Neural progenitor cell (in vitro differentiated cells): Measurements from ENCODE around the gene MYEOV. TPM values are rescaled to one million over a fixed set of nuclear protein-coding genes. Genes with fewer than 3 reads are reported as not detected.

Source experiments
- DNase-seq: peaks from one replicate; pipeline ENCODE4 v3.0.0-alpha.2; 2016; ENCODE audit warnings: low spot score
- H2AFZ ChIP-seq: fragments of 200-600 bp; sonication (generic); replicated peaks from 2 replicates; pipeline ENCODE4 v1.6.1; 2016; ENCODE audit warnings: antibody characterized with exemption
- H3F3A ChIP-seq: fragments of 200-600 bp; sonication (generic); 2 replicates; pipeline ENCODE4 v1.6.1; 2016; ENCODE audit warnings: antibody characterized with exemption, low read depth
- H3K27ac ChIP-seq: fragments of 200-600 bp; sonication (generic); 2 replicates; pipeline ENCODE4 v1.5.1; 2016; ENCODE audit warnings: mild to moderate bottlenecking
- H3K27me3 ChIP-seq: fragments of 200-600 bp; sonication (generic); 2 replicates; pipeline ENCODE4 v1.6.1; 2016; ENCODE audit warnings: mild to moderate bottlenecking, moderate library complexity
- H3K36me3 ChIP-seq: fragments of 200-600 bp; sonication (generic); 2 replicates; pipeline ENCODE4 v1.5.1; 2016
- H3K4me1 ChIP-seq: fragments of 200-600 bp; sonication (generic); 2 replicates; pipeline ENCODE4 v1.6.1; 2016; ENCODE audit warnings: mixed run types
- H3K4me2 ChIP-seq: fragments of 200-600 bp; sonication (generic); 2 replicates; pipeline ENCODE4 v1.6.1; 2016
- H3K4me3 ChIP-seq: fragments of 200-600 bp; sonication (generic); 2 replicates; pipeline ENCODE4 v1.5.1; 2016
- H3K79me2 ChIP-seq: fragments of 200-600 bp; sonication (generic); 2 replicates; pipeline ENCODE4 v1.6.1; 2016; ENCODE audit warnings: low read depth
- H3K9ac ChIP-seq: fragments of 200-600 bp; sonication (generic); 2 replicates; pipeline ENCODE4 v1.6.1; 2016
- H3K9me3 ChIP-seq: fragments of 200-600 bp; sonication (generic); 2 replicates; pipeline ENCODE4 v1.5.1; 2016; ENCODE audit warnings: low read depth
- H4K20me1 ChIP-seq: fragments of 200-600 bp; sonication (generic); 2 replicates; pipeline ENCODE4 v1.6.1; 2016; ENCODE audit warnings: low read depth
- H3K27ac Mint-ChIP-seq: 3 replicates; pipeline ENCODE4 v1.8.0; 2021; ENCODE audit warnings: mixed read lengths
- H3K27me3 Mint-ChIP-seq: 2 replicates; pipeline ENCODE4 v1.8.0; 2022; ENCODE audit warnings: low read depth, mild to moderate bottlenecking, inconsistent platforms, moderate library complexity, mixed read lengths; ENCODE audit not compliant: insufficient read depth
- H3K36me3 Mint-ChIP-seq: 3 replicates; pipeline ENCODE4 v1.8.0; 2021; ENCODE audit warnings: mixed read lengths
- H3K4me1 Mint-ChIP-seq: 3 replicates; pipeline ENCODE4 v1.8.0; 2021; ENCODE audit warnings: mixed read lengths
- H3K4me3 Mint-ChIP-seq: 3 replicates; pipeline ENCODE4 v1.8.0; 2021; ENCODE audit warnings: mild to moderate bottlenecking, moderate library complexity, mixed read lengths
- H3K9me3 Mint-ChIP-seq: 3 replicates; pipeline ENCODE4 v1.8.0; 2020; ENCODE audit warnings: mixed read lengths
- EZH2 ChIP-seq: fragments of 200-600 bp; sonication (generic); IDR thresholded peaks from 2 replicates; pipeline ENCODE4 v1.6.1; 2017; ENCODE audit warnings: antibody characterized with exemption, mild to moderate bottlenecking, moderate library complexity
- EZH2phosphoT487 ChIP-seq: fragments of 200-600 bp; sonication (generic); IDR thresholded peaks from 2 replicates; pipeline ENCODE4 v1.6.1; 2017; ENCODE audit warnings: antibody characterized with exemption
- total RNA-seq: library from RNA; depleted of rRNA; stranded (reverse); fragments of >200 nt; gene quantifications from 2 replicates; pipeline ENCODE4 v1.2.3, GENCODE V29; 2015; ENCODE audit warnings: low replicate concordance
- TF ChIP-seq, protein P1 (sequence below): fragments of 200-600 bp; sonication (generic); IDR thresholded peaks from 2 replicates; pipeline ENCODE4 v1.5.1; 2017; ENCODE audit warnings: antibody characterized with exemption, mild to moderate bottlenecking

The MYEOV gene
- total RNA-seq, 1 donor from 2014 or later: not detected

DNA sequence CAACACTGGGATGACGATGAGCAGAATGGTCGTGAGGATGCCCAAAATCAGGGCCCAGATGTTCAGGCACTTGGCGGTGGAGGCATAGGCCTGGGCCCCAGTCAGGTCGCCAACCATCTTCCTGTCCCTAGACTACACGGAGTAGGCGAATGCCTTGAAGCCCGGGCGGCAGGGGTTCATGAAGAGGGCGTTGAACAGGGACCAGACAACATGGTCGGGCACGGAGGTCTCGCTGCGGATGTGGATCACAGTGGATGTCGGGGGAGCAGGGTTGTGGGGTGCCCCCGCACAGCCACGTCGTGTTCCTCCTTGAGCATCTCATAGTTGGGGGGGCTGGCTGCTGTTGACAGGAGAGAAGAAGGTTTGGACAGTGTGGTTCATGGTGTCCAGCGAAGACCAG lies 9.5 kb downstream of the MYEOV start:
- Mint-ChIP-seq H3K36me3 (no peaks in the 10 kb centered on the region), H3K4me3 (no peak overlapping the region), H3K9me3 (no peaks in the 10 kb centered on the region), H3K27ac (no peak overlapping the region), H3K27me3 (peaks cover 20% of the 10 kb centered on the region), H3K4me1 (peaks cover 4% of the 10 kb centered on the region)
- no peaks in the 10 kb centered on the region for H3K9me3 ChIP-seq
- H2AFZ ChIP-seq: no peak overlapping the region
- H3K4me2 ChIP-seq: no peak overlapping the region
- DNase-seq: no peak
- H3K36me3 ChIP-seq: no peaks in the 10 kb centered on the region
- no peaks in the 10 kb centered on the region for H3K27me3 ChIP-seq
- H3K9ac ChIP-seq: no peak overlapping the region
- H3K27ac ChIP-seq: no peak overlapping the region
- TF ChIP-seq EZH2phosphoT487 (no peak), EZH2 (no peak)
- TF ChIP-seq, protein P1, sequence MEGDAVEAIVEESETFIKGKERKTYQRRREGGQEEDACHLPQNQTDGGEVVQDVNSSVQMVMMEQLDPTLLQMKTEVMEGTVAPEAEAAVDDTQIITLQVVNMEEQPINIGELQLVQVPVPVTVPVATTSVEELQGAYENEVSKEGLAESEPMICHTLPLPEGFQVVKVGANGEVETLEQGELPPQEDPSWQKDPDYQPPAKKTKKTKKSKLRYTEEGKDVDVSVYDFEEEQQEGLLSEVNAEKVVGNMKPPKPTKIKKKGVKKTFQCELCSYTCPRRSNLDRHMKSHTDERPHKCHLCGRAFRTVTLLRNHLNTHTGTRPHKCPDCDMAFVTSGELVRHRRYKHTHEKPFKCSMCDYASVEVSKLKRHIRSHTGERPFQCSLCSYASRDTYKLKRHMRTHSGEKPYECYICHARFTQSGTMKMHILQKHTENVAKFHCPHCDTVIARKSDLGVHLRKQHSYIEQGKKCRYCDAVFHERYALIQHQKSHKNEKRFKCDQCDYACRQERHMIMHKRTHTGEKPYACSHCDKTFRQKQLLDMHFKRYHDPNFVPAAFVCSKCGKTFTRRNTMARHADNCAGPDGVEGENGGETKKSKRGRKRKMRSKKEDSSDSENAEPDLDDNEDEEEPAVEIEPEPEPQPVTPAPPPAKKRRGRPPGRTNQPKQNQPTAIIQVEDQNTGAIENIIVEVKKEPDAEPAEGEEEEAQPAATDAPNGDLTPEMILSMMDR: no peak
- no peaks in the 10 kb centered on the region for H4K20me1 ChIP-seq
- H3K4me3 ChIP-seq: no peak overlapping the region
- H3F3A ChIP-seq: no peaks in the 10 kb centered on the region
- H3K79me2 ChIP-seq: no peaks in the 10 kb centered on the region
- no peaks in the 10 kb centered on the region for H3K4me1 ChIP-seq

- H3K36me3 ChIP-seq: no peaks in the 10 kb centered on the region
- no peak overlapping the region for H3K4me3 ChIP-seq
- H3K4me2 ChIP-seq: no peak overlapping the region
- no peak overlapping the region for H3K9ac ChIP-seq
- peaks cover 20% of the 10 kb centered on the region for H3K27me3 Mint-ChIP-seq
- DNase-seq: no peak
- no peaks in the 10 kb centered on the region for H3K27me3 ChIP-seq
- no peak overlapping the region for H3K27ac ChIP-seq
- no peaks in the 10 kb centered on the region for H3K36me3 Mint-ChIP-seq
- no peaks in the 10 kb centered on the region for H3K9me3 ChIP-seq
- H3K4me1 Mint-ChIP-seq: peaks cover 2% of the 10 kb centered on the region
- H3K27ac Mint-ChIP-seq: no peak overlapping the region
- no peaks in the 10 kb centered on the region for H4K20me1 ChIP-seq
- H3K79me2 ChIP-seq: no peaks in the 10 kb centered on the region
- no peaks in the 10 kb centered on the region for H3F3A ChIP-seq
- no peak overlapping the region for H2AFZ ChIP-seq
- H3K4me3 Mint-ChIP-seq: no peak overlapping the region
- H3K4me1 ChIP-seq: no peaks in the 10 kb centered on the region
- no peaks in the 10 kb centered on the region for H3K9me3 Mint-ChIP-seq
- TF ChIP-seq EZH2: no peak
- TF ChIP-seq, protein P1: no peak
Observed at GRCh38 chr11:69304258-69304657, 10.3 kb downstream of the MYEOV start.

DNA sequence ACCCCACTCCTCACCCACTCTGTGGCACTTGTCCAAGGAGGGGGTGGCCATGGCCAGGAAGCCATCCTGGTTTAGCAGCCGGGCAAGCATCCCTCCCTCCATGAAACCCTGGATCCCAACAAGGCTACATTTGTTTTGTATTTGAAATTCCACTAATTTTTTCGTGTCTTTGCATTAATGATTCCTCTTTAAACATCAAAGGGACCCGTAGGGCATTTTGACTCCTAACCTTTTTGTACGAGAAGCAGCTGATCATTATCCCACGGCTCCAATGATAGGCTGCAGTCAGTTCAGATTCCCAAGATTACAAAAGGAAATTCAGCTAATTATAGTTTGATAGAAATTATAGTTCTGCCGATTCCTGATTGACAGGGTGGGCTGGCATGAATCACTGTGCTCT lies 10.7 kb downstream of the MYEOV start:
- Histone ChIP-seq H3K4me1 (no peaks in the 10 kb centered on the region), H3K36me3 (no peaks in the 10 kb centered on the region), H4K20me1 (no peaks in the 10 kb centered on the region), H3K4me2 (no peak overlapping the region), H3K9ac (no peak overlapping the region), H3F3A (no peaks in the 10 kb centered on the region), H3K27ac (no peak overlapping the region), H3K27me3 (no peaks in the 10 kb centered on the region), H3K4me3 (no peak overlapping the region), H3K9me3 (no peaks in the 10 kb centered on the region), H2AFZ (no peak overlapping the region), H3K79me2 (no peaks in the 10 kb centered on the region)
- TF ChIP-seq, protein P1: no peak
- TF ChIP-seq EZH2phosphoT487 (no peak), EZH2 (no peak)
- Mint-ChIP-seq H3K4me1 (peaks cover 2% of the 10 kb centered on the region), H3K9me3 (no peaks in the 10 kb centered on the region), H3K27me3 (peaks cover 21% of the 10 kb centered on the region), H3K27ac (no peak overlapping the region), H3K4me3 (no peak overlapping the region), H3K36me3 (no peaks in the 10 kb centered on the region)
- no peak for DNase-seq
